C4-2B (cell line): Measurements from ENCODE around the gene CALM3.
"Not testable (repeated sequence)": the region's sequence is repeated elsewhere in the genome, so short reads cannot be mapped to it uniquely, and the experiment has no call there.

Experiments
- H3K27ac ChIP-seq: fragments of 450-650 bp; 2 replicates; pipeline ENCODE4 v1.5.1; 2017
- ZFX ChIP-seq: fragments of 450-650 bp; IDR thresholded peaks from 2 replicates; pipeline ENCODE4 v1.6.1; 2017
- TF ChIP-seq, protein P1 (sequence below): fragments of 450-650 bp; conservative IDR thresholded peaks from 2 replicates; pipeline ENCODE4 v1.5.1; 2017; ENCODE audit warnings: mild to moderate bottlenecking

The CALM3 gene

GRCh38 chr19:46601318-46602224, at the start of gene CALM3:
TSS of gene CALM3 (plus strand) at chr19:46601330. CDS start at chr19:46601435, 105 bp downstream.
- TF ChIP-seq, protein P1, sequence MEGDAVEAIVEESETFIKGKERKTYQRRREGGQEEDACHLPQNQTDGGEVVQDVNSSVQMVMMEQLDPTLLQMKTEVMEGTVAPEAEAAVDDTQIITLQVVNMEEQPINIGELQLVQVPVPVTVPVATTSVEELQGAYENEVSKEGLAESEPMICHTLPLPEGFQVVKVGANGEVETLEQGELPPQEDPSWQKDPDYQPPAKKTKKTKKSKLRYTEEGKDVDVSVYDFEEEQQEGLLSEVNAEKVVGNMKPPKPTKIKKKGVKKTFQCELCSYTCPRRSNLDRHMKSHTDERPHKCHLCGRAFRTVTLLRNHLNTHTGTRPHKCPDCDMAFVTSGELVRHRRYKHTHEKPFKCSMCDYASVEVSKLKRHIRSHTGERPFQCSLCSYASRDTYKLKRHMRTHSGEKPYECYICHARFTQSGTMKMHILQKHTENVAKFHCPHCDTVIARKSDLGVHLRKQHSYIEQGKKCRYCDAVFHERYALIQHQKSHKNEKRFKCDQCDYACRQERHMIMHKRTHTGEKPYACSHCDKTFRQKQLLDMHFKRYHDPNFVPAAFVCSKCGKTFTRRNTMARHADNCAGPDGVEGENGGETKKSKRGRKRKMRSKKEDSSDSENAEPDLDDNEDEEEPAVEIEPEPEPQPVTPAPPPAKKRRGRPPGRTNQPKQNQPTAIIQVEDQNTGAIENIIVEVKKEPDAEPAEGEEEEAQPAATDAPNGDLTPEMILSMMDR, result no peak
- TF ChIP-seq ZFX, result no peak
- H3K27ac ChIP-seq, result peak within 1 kb of the TSS; percentile 89

DNA sequence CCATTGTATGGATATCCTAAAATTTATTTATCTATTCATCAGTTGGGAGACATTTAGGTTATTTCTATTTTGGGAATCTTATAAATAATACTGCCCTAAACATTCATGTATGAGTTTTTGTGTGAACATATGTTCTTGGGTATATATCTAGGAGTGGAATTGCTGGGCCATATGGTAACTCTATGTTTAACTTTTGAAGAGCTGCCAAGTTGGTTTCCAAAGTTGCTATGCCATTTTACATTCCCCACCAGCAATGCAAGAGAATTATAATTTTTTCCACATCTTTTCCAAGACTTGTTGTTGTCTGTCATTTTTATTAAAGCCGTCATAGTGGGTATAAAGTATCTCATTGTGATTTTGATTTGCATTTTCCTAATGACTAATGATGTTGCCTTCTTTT, 48.2 kb upstream of the CALM3 start:
- H3K27ac ChIP-seq, result no peak overlapping the region
- TF ChIP-seq, protein P1, result no peak
- TF ChIP-seq ZFX, result no peak

DNA sequence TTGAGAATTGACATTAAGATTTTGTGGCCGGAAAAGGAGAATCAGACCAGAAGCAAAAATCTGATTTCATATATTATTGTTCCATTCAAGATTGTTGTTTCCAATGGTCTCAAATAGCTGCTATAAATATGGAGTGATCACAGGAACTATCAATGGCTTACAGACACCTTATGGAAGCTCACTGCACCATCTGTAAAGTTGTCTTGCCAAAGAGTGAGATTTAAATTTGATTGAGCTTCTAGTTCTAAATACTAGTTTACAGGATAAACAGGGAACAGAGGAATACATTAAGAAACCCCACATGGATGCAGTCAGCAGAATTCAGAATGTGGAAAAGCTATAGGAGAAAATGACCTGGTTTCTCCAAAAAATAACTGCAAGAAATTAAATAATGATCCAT, 47.0 kb upstream of the CALM3 start:
- H3K27ac ChIP-seq, result no peak overlapping the region
- TF ChIP-seq, protein P1, result no peak
- no peak for TF ChIP-seq ZFX

DNA sequence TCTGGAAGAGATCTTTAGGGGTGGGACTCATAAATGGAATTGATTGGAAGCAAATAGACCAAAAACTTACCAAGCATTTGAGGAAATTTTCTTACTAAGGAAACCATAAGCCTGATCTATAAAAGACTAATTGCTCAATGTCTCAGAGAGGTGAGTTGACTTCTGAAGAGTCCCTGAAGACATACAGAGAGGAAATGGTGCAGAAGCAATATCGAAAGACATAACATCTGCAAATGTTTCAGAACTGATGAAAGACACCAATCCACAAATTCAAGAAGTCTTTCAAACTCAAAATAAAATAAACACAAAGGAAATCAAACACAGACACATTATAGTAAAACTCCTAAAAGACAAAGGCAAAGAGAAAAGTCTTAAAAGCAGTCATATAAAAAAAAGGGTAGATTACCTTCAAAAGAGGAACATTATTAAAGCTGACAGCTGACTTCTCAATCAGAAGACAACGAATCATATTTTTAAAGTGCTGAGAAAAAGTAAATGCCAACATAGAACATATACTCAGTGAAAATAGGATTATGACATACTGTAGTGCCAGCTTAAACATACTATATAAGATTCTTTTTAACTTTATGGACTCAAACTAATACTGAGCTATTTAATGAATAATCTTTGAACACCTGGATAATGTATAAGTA, 45.4 kb upstream of the CALM3 start:
- no peak overlapping the region for H3K27ac ChIP-seq
- TF ChIP-seq ZFX, result no peak
- TF ChIP-seq, protein P1, result no peak

- H3K27ac ChIP-seq, result not testable (repeated sequence)
Measured at GRCh38 chr19:46556471-46556870, 44.7 kb upstream of the CALM3 start.

DNA sequence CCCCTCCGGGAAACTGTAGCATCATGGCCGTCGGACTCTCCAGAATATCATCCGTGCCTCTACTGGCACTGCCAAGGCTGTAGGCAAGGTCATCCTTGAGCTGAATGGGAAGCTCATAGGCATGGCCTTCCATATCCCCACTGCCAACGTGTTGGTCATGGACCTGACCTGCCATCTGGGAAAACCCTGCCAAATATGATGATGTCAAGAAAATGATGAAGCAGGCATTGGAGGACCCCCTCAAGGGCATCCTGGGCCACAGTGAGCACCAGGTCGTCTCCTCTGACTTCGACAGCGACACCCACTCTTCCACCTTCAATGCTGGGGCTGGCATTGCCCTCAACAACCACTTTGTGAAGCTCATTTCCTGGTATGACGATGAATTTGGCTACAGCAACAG, 41.9 kb upstream of the CALM3 start:
- H3K27ac ChIP-seq, result no peak overlapping the region
- TF ChIP-seq ZFX, result no peak
- TF ChIP-seq, protein P1, result no peak

GRCh38 chr19:46559675-46560074, 41.5 kb upstream of the CALM3 start:
- not testable (repeated sequence) for H3K27ac ChIP-seq

DNA sequence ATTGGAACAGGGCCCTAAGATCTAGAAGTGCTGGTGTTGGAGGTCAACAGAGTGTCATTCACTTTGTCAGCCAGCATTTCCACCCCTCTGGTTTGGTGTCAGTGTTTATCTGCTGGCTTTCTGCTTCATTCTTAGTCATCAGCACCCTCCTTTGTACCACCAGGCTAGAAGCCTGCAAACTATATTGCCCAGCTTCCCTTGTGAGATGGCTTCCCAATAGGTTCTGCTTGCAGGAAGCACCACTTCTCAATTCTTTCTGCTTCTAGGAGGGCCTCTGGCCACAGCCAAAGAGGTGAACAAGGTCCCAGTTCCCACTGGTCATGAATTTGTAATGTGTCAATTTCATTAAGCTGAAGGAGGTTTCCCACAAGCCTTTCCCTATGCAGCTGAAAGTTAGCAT, 36.4 kb upstream of the CALM3 start:
- TF ChIP-seq, protein P1, result no peak
- TF ChIP-seq ZFX, result no peak
- H3K27ac ChIP-seq, result no peak overlapping the region
